GM19395 (cell line): ENCODE results near the gene VEGFB.

Experiments
- ATAC-seq: cut with Tn5 transposase; IDR thresholded peaks from one replicate; pipeline ENCODE4 v1.9.1; 2021; ENCODE audit warnings: mild to moderate bottlenecking, moderate library complexity; ENCODE audit not compliant: unreplicated experiment

The VEGFB gene

DNA sequence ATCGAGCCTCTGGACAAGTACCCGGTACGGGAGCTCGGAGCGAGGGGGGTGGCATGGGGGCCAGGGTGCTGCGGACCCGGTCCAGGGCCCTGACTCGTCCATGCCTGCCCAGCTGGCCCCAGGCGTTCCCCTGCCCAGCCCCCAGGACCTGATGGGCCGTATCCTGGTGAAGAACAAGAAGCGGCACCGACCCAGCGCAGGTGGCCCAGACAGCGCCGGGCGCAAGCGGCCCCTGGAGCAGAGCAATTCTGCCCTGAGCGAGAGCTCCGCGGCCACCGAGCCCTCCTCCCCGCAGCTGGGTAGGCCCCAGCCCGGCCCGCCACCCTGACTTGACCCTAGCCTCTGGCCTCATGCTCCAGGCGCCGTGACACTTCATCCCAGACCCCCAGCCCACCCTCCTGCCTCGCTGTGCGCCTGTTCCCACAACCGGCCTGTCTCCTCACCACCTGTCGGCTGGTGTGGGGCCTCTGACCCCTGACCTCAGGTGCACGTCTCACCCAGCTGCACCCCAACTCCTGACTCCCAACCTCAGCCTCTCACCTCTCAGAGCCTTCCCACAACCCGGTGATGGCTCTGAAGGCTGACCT, 24.7 kb downstream of the VEGFB start:
- ATAC-seq, result no peak

DNA sequence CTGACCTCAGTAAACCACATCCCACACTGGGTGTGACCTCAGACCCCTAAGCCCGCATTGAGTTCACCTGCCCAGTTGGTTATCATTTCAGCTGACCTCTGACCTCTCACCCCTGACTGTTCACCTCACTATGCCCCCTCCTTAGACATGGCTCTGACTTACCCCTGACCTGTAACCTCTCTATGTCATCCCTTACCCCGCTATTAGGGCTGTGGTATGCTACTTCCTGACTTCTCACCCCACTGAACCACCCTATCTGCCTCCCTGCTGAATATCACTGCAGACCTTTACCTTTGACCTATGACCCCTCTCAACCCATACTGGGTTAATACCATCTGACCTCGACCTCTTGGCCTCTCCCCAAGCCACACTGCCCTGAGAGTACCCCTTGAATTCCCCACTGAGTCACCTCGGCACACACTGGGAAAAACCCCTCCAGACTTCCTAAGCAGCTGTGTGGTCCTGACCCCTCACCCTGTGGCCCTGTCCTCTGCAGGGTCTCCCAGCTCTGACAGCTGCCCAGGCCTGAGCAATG, 25.2 kb downstream of the VEGFB start:
- no peak for ATAC-seq

DNA sequence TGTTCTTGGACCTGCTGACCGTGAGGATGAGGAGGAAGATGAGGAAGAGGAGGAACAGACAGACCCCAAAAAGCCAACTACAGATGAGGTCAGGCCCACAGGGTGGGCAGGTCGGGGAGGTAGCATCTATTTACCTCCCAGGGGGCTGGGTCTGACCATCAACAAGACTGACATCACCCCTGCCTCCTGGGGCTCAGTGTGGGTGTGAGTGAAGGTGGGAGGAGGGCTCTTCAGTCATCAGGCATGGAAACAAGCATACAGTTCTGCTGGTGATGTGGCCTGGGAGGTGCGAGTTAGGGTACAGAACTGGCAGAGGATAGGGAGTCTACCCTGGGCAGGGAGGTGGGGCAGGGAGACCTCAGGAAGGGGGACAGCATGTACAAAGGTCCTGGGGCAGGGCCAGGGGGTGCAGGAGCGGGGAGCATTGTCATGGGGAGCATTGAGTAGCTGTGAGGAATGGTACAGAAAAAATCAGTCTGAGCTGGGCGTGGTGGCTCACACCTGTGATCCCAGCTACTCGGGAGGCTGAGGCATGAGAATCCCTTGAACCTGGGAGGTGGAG, 25.8 kb downstream of the VEGFB start:
- no peak for ATAC-seq

DNA sequence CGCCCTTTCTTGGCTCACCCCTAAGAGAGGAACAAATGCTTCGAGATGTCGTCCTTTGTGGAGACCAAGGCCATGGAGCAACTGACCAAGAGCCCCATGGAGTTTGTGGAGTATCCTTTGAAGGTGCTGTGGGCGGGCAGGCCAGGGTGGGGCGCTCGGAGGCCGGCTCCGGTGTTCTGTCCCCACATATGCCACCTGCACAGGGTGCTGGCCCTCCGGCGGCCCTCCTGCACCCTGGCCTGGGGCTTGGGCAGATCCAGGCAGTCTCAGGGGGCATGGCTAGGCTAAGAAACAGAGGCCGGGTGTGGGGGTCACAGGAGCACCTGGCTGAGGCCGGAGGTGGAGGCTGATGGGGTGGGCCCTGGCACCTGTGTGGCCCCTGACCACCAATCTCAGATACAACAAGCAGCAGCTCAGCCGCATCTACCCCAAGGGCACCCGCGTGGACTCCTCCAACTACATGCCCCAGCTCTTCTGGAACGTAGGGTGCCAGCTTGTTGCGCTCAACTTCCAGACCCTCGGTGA, 27.2 kb downstream of the VEGFB start:
- no peak for ATAC-seq

DNA sequence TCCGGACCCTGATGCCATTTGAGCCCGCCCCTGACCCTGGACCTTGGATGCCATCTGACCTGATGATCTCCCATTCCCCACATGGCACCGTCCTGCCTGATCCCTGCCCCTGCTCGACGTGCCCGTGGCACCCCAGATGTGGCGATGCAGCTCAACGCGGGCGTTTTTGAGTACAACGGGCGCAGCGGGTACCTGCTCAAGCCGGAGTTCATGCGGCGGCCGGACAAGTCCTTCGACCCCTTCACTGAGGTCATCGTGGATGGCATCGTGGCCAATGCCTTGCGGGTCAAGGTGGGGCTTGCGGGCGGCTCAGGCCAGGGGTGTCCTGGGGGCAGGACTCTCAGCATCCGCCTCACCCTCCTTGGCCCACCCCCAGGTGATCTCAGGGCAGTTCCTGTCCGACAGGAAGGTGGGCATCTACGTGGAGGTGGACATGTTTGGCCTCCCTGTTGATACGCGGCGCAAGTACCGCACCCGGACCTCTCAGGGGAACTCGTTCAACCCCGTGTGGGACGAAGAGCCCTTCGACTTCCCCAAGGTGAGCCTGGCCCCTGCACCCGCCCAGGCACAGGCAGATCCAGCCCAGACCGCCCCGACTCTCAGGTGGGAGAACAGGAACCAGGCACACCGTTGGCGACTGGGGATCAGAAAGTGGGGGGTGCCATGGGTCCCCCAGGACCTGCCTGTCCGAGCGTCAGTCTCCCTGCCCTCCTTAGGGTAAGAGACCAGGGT, 28.1 kb downstream of the VEGFB start:
- ATAC-seq, result no peak

DNA sequence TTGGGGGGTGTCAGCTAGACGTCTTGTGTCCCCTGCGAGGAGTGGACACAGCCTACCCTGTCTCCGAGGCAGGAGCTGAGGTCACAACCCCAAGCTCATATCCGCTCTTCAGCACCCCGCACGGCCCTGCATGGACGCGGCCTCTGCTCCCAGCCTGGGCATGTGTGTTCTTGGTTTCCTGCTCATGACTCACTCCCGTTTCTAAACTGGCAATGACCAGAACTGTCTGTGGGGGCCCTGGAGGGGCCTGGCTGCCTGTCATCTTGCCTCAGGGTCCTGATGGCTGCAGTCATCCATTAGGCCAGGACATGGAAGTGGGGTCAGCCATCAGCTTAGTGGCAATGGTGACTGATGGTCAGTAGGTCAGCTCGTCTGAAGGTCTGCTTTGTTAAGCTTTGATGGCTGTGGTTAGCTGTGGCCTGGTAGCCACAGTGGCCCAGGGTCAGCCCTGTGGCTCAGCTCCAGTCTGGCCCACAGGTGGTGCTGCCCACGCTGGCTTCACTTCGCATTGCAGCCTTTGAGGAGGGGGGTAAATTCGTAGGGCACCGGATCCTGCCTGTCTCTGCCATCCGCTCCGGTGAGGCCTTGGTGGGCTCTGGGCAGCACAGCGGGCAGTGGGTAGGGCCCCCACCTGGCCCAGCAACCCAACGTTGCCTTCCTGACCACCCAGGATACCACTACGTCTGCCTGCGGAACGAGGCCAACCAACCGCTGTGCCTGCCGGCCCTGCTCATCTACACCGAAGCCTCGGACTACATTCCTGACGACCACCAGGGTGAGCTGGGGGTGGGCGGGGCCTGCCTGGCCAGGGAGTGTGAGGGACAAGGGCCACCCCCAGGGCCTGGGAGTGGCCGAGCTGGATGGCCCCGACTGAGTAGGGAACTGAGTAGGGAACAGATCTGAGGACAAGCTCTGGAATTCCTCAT, 28.9 kb downstream of the VEGFB start:
- ATAC-seq, result no peak

DNA sequence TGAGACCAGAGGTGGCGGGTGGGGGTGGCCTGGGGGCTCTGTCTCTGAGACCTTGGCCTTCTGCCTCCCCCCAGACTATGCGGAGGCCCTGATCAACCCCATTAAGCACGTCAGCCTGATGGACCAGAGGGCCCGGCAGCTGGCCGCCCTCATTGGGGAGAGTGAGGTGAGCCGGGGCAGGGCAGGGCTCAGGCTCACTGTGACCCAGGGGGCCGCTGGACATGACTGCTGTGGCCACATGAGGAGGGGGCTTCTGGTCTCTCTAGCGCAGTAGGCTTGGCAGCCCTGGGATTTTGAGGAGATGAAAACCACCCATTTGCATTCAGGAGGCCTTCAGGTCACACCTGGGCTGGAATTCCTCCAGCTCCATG, 29.5 kb downstream of the VEGFB start:
- no peak for ATAC-seq

DNA sequence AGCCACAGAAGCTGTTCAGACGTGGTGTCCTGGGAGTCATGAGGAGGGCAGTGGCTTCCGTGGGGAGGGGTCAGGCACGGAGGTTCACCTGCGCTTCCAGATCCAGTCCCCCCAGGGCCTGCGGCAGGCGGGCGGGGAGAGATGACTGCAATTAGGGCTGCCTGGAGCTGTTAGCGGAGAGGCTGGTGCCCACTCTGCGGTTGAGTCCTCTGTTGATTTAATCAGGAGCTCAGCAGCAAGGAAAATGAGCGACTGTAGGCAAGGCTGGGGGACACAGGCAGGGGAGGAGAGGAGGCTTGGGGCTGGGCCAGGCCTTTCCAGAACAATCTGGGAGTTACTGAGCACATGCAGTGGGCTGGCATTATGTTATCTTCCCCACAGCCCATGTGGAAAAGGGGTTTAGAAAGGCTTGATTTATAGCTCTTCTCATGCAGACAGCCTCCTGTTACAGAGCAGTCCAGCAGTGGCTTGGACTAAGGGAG, 30.0 kb downstream of the VEGFB start:
- no peak for ATAC-seq

DNA sequence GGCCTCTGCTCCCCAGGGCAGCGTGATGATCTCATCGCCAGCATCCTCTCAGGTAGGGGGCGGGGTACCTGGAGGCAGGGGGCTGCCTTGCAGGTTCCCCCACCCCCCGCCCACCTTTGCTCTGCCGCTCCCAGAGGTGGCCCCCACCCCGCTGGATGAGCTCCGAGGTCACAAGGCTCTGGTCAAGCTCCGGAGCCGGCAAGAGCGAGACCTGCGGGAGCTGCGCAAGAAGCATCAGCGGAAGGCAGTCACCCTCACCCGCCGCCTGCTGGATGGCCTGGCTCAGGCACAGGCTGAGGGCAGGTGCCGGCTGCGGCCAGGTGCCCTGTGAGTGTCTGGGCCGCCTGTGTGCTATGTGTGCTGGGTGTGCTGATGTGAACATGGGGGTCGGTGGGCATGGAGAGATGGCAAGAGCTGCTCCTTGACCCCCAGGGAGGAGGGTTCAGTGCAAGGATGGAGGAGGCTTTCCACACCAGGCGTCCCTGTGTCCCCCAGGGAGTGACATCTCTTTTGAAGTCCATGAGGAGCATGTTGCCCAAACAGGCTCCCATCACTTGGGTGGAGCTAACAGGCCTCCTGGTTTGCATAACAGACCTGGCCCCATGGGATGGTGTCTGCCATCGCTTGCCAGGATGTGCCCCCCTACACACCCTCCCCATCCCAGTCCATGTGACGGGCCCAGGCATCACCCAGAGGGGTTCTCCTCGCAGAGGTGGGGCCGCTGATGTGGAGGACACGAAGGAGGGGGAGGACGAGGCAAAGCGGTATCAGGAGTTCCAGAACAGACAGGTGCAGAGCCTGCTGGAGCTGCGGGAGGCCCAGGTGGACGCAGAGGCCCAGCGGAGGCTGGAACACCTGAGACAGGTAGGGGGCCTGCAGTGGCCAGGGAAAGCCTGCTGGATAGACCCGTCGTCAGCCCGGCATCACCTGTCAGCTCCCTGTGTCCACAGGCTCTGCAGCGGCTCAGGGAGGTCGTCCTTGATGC, 31.1 kb downstream of the VEGFB start:
- ATAC-seq, result no peak

DNA sequence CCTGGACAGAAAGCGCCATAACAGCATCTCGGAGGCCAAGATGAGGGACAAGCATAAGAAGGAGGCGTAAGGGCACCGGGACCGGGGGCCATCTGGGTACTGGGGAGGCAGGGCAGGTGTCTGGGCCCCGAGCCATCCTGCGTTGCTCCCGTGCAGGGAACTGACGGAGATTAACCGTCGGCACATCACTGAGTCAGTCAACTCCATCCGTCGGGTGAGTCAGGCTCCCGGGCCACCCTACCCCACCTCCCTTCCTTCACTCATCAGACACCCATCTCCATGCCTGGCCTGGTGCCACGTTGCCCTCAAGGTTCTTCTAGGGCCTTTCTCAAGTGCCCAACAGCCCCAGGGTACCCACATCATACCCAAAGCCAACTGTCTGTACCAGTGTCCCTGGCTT, 32.0 kb downstream of the VEGFB start:
- no peak for ATAC-seq

DNA sequence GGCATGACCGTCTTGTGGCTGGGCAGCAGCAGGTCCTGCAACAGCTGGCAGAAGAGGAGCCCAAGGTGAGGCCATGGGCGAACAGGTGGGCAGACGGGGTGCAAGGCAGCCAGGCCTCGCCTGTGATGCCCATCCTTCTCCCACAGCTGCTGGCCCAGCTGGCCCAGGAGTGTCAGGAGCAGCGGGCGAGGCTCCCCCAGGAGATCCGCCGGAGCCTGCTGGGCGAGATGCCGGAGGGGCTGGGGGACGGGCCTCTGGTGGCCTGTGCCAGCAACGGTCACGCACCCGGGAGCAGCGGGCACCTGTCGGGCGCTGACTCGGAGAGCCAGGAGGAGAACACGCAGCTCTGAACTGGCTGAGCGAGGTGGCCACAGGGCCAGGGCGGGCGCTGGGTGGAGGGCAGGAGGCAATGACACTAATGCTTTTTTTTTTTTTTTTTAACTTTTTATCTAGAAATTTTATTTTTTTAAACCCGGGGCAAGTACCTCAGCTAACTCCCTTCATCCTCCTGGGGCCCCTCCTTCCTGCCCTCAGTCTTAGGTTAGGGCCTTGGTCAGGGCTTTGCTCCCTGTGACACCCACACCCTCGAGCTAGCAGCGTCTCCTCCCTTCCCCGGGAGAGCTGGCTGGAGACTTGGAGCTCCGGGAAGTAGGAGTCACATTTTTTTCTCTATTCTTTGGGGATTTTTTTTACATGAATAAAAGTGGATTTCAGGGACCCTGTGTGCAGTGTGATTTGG, 33.0 kb downstream of the VEGFB start:
- no peak for ATAC-seq

DNA sequence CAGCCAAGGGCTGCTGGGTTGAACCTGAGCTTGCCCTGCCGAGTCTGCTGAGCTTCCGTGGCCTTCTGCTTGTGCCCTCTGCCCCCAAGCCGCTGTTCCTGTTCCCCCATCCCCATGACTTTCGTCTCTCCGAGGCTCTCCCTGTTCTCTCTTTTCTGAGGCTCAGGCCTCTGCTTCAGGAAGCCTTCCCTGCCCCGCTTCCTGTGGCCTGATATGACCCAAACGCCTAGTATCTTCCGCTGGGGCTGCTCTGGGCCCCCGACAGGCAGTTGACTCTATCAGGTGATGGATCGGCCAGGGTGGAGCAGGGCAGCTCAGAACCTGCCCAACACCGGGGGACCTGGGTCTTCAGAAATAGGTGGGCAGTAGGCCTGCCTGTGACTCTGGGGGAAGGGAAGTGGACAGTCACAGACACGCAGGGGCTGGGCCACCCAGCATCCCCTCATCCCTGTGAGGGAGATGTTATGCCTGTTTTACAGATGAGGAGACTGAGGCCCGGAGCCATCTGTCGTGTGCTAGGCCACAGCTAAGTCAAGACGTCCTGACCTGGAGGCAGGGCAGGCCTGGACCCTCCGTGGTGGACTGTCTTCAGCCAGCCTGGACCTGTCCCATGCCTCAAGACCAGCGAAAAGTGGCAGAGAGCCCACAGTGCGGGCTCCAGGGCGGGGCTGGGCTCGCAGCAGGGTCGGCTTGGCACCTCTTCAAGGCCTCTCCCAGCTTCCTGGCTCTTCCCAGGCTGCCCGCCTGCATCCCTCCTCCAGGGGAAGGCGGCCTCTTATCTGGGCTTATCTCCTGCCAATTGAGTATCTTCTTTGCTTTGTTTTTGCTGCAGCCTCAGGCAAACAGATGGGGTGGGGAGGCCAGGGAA, 33.9 kb downstream of the VEGFB start:
- ATAC-seq, result no peak

DNA sequence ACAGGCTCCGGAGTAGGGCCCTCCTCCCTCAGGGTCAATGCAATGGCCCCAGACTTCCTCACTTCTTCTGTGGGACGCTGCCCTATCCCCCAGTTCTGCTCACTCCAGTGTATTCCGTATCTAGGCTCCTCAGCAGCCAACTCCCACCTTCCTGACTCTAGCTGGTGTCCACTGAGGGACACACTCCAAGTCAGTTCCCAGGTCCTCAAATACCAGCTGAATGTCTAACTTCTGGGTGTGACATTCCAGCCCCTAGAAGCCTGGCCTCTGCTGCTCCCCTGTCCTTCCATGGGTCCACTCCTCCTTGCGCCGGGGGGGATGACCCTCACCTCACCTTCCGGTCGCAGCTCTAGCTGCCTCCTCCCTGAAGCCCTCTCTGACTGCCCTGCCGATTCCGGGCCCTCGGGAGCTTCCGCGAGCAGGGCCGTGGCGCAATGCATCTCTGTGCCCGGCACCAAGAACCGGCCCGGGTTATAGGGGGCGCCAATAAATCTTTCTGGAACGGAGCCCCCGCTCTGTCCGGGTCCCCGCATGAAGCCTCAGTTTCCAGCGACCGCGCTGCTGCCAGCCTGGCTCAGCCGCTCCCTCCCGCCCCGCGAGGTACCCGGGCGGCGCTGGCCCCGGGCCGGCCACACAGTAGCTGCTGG, 34.6 kb downstream of the VEGFB start:
- ATAC-seq, result peak; percentile 9

DNA sequence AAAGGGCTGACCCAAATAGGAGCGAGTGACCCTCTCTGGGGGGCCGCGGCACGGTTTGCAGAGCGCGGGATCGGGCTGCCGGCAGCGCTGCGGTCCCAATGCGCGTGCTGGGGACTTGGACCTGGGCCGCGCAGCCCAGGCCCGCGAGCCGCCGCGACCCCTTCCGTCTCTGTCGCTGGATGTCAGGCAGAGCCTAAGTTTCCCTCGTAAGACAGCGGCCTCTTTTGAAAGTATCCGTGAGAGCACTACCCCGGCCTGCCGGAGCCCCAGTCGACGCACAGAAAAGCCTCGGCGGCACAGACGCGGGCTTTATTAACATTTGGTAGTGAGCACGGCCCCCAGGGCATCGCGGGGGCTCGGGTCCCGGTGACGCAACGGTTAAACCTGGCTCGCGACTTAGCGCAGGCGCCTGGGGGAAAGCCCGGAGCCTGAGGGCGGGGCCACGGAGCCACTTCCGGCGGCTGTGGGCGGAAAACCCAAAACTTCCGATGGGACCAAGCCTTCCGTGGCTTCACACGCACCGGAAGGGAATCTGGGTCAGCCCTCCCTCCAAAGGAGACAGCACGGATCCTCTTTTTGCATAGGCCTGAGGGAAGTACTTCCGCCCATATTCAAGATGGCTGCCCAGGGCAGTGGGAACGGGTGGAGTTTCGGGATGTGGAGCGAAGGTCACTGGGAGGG, 35.3 kb downstream of the VEGFB start:
- peak; percentile 72 for ATAC-seq

DNA sequence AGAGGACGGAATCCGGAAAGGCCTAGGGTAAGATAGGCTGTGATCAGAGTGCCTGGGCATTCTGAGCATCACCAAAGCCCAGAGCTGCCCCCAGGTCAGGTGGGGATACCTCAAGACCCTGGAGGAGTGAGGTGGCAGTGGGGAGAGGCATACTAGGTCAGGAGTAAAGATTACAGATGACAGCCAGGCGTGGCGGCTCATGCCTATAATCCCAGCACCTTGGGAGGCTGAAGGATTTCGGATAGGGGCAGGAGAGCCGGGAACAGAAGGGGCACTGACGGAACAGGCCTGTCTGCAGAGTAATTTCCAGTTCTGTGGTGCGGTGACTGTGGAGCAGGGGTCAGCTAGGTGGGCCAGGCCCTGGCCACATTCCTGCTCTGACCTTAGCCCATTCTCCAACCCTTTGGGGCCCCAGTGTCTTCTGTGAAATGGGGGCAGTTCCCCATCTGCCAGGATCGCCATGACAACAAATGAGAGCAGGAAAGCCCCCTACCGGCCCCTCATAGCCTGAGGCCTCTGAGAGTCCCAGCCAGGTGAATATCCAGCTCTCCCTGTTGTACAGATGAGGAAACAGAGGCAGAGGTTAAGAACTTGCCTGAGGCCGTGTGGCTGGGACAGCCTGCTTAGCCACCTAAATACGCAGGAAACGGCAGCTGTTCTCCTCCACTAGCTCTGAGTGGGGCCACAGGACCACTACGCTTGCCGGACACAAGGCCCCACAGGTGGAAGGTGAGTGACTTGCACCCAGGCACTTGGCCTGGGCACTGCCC, 40.8 kb downstream of the VEGFB start:
- no peak for ATAC-seq

DNA sequence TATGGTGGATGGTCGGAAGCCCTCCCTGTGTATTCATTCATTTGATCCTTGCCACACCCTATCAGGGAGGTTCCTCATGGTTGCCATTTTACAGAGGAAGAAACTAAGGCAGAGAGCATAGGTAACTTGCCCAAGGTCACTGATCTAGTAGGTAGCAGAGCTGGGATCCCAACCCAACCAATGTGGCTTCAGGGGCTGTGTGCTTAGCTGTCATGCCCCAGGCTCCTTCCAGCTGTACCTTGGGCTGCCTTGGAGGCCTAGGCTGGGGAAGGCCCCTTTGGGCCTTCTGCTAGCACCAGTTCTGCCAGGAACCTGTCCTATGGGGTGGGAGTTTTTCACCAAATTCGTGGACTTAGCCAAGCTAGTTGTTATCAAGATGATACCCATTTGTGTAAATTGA, 41.5 kb downstream of the VEGFB start:
- ATAC-seq, result no peak
